Gastrocnemius medialis (tissue), 4 donors: ENCODE measurements around the gene GCDH. TPM values are rescaled to one million over a fixed set of nuclear protein-coding genes. Genes with fewer than 3 reads are reported as not detected.

ENCODE experiments used
- ATAC-seq, 2 donors: fragments of 150-250 bp; one replicate each; pipeline ENCODE4 v1.9.1; 2016
- DNase-seq, 2 donors: peaks; one replicate each; pipeline ENCODE4 v3.0.0-alpha.2; 2019
- H3K27ac ChIP-seq, 4 donors: fragments of 200-600 bp; sonication (generic); 1 replicate in 1 of 4; 2 replicates in 3 of 4; pipeline ENCODE4 v1.5.1; 2016 to 2018; ENCODE audit warnings: mild to moderate bottlenecking in 2 of 4, moderate library complexity in 1 of 4
- H3K27me3 ChIP-seq, 3 donors: fragments of 200-600 bp; sonication (generic) in 2 of 3; 1 replicate in 1 of 3; 2 replicates in 2 of 3; pipeline versions ENCODE4 v1.5.1 to v1.6.0; 2016 to 2019; ENCODE audit warnings: mild to moderate bottlenecking in 1 of 3, moderate library complexity in 1 of 3
- H3K36me3 ChIP-seq, 2 donors: fragments of 200-600 bp; sonication (generic) in 1 of 2; one replicate each; pipeline ENCODE4 v1.5.1; 2017 to 2018
- H3K4me1 ChIP-seq, 2 donors: fragments of 200-600 bp; sonication (generic) in 1 of 2; one replicate each; pipeline ENCODE4 v1.5.1; 2016 to 2017; ENCODE audit warnings: mild to moderate bottlenecking in 2 of 2
- H3K4me3 ChIP-seq, 4 donors: fragments of 200-600 bp; sonication (generic) in 3 of 4; 1 replicate in 1 of 4; 2 replicates in 3 of 4; pipeline ENCODE4 v1.5.1; 2016 to 2019; ENCODE audit warnings: mild to moderate bottlenecking in 2 of 4
- H3K9me3 ChIP-seq, 3 donors: fragments of 200-600 bp; sonication (generic) in 2 of 3; 1 replicate in 1 of 3; 2 replicates in 2 of 3; pipeline ENCODE4 v1.5.1; 2016 to 2019
- POLR2A ChIP-seq, 2 donors: fragments of 450-650 bp; IDR thresholded peaks; one replicate each; pipeline ENCODE4 v1.6.1; 2017; ENCODE audit warnings: antibody characterized with exemption in 2 of 2, mild to moderate bottlenecking in 2 of 2, moderate library complexity in 2 of 2
- in situ Hi-C, 4 donors: fragments of 200-750 bp; cut with MboI; loops; one replicate each; pipeline versions ENCODE4 v1.15.0 to v1.8.0; 2017; ENCODE audit warnings: low sequenced_read_pairs in 4 of 4
- intact Hi-C: fragments of 100-400 bp; cut with DNase I; formaldehyde crosslinking; loops from one replicate; pipeline ENCODE4 v1.15.1; 2023; ENCODE audit warnings: low total_unique reads
- total RNA-seq, 4 donors: library from RNA; depleted of rRNA; stranded (reverse); fragments of >200 nt; gene quantifications; one replicate each; pipeline versions ENCODE4 v1.1.0 to v1.2.3, GENCODE V29; 2016
- TF ChIP-seq, protein P1 (sequence below), 5 experiments: fragments of 450-650 bp in 3 of 5; fragments of 200-600 bp in 2 of 5; sonication (generic) in 2 of 5; IDR thresholded peaks in 4 of 5; conservative IDR thresholded peaks in 1 of 5; 1 replicate in 4 of 5; 2 replicates in 1 of 5; pipeline ENCODE4 v1.5.1; 2016 to 2019; ENCODE audit warnings: antibody characterized with exemption in 5 of 5, mild to moderate bottlenecking in 3 of 5, moderate library complexity in 3 of 5

Gene GCDH
- total RNA-seq, 4 donors from 2014 or later = 35.6 to 83.8 (median 54.1) TPM

DNA sequence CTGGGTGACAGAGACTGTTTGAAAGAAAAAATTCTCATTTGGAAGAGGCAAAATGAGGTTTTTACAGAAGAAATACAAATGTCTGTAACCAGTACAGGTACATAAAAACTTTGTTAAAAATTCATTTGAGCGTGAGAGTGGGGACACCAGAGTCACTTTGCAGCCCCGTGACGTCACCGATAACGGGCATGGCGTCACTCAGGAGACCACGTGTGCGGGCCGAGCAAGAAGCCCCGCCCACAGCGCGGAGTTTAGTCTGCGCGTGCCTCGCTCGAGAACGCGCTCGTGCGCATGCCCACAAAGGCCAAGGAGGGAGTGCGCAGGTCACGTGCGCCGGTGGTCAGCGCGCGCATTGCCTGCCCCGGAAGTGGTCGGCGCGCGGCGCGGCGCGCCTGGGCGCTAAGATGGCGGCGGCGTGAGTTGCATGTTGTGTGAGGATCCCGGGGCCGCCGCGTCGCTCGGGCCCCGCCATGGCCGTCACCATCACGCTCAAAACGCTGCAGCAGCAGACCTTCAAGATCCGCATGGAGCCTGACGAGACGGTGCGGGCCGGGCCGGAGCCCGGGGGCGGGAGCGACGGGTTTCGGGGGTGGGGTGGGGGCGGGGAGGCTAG, 54.6 kb downstream of the GCDH start, which contains the start of gene RAD23A:
RAD23A (plus strand) TSS at position 384 of the 613 bp plus-strand sequence; CDS start at position 471, 87 bp downstream.
- peak; percentile 90 to 92 for ATAC-seq
- H3K27ac ChIP-seq = peak within 1 kb of the TSS; percentile 96 to 99 (median 98)
- TF ChIP-seq, protein P1, sequence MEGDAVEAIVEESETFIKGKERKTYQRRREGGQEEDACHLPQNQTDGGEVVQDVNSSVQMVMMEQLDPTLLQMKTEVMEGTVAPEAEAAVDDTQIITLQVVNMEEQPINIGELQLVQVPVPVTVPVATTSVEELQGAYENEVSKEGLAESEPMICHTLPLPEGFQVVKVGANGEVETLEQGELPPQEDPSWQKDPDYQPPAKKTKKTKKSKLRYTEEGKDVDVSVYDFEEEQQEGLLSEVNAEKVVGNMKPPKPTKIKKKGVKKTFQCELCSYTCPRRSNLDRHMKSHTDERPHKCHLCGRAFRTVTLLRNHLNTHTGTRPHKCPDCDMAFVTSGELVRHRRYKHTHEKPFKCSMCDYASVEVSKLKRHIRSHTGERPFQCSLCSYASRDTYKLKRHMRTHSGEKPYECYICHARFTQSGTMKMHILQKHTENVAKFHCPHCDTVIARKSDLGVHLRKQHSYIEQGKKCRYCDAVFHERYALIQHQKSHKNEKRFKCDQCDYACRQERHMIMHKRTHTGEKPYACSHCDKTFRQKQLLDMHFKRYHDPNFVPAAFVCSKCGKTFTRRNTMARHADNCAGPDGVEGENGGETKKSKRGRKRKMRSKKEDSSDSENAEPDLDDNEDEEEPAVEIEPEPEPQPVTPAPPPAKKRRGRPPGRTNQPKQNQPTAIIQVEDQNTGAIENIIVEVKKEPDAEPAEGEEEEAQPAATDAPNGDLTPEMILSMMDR (IDR thresholded peaks at IDR 0.05 in 4 of 5, conservative IDR thresholded peaks at IDR 0.05 in 1 of 5) = peak in 1 of 5 experiments; percentile 30
- peak; percentile 96 to 97 for TF ChIP-seq POLR2A (IDR thresholded peaks at IDR 0.05)
- peak within 1 kb of the TSS; percentile 65 to 94 (median 85) for H3K4me3 ChIP-seq
- no peaks in the 10 kb centered on the region for H3K9me3 ChIP-seq
- H3K27me3 ChIP-seq = no peaks in the 10 kb centered on the region
- H3K4me1 ChIP-seq = peaks cover 30 to 35% of the 10 kb centered on the region in 2 donors
- in situ Hi-C loops (no loop called here), intact Hi-C loops (loop anchor here (1.0 to 10.0 kb wide), 2 partner anchors 20 to 899 kb away; no protein-coding TSS in a partner anchor)
- H3K36me3 ChIP-seq = peaks cover 0 to 74% of the 10 kb centered on the region in 2 donors
- DNase-seq = peak; percentile 93 to 97

DNA sequence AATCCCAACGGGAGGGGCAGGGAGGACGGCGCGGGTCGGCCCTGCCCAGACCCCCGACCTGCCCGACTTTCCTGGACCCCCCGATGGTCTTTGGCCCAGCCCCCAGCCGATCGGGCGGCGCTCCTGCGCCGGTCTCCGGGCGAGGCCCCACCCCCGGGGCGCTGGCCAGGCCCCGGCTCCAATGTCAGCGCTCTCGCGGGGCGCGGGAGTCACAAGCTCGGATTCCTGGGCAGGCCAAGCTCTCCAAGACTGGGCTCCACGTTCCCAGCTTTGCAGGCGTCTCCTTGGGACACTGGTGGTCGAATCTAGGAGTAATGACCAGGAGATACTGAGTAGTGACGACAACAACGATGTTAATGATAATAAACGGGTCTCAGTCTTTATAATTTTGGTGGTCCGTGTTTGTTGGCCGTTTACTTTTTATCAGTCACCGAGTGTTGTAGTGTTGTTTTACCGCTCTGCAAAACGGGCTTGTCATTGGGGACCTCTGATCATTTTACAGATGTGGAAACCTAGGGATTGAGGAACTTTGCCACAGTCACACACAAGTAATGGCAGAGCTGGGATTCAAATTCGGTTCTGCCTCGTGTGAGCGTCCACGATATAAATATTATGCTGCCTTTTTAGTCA, 55.2 kb downstream of the GCDH start:
- H3K4me1 ChIP-seq = peaks cover 30 to 34% of the 10 kb centered on the region in 2 donors

DNA sequence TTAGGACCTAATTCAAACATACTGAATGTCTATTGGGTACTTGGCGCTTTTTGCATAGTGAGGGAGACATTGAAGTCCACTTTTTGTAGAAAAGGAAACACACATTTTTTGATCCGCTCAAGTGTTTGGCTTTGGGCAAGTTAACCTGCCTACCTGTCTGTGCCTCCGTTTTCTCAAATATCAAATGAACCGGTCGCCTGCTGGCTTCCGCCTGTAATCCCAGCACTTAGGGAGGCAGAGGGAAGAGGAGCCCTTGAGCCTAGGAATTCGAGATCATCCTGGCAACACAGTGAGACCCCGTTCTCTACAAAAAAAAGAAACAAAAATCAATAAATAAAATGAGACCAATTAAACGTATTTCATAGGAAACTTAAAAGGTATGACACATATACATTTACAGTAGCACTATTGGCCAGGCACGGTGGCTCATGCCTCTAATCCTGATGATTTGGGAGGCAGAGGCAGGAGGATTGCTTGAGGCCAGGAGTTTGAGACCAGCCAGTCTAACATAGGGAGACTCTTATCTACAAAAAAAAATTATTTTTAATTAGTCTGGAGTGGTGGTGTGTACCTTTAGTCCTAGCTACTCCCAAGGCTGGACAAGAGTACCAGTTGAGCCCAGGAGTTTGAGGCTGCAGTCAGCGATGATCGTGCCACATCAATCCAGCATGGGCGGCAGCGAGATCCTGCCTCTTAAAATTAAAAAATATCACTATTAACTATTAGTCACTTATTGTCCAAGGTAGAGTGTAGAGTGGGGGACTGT, 56.0 kb downstream of the GCDH start:
- intact Hi-C loops (loop anchor here (1.0 to 10.0 kb wide), 2 partner anchors 18 to 898 kb away; no protein-coding TSS in a partner anchor), in situ Hi-C loops (no loop called here)
- H3K27me3 ChIP-seq = no peaks in the 10 kb centered on the region
- no peak for ATAC-seq
- peaks cover 0 to 69% of the 10 kb centered on the region in 2 donors for H3K36me3 ChIP-seq
- DNase-seq = no peak
- peak overlapping the region; percentile 65 to 94 (median 85) for H3K4me3 ChIP-seq
- no peaks in the 10 kb centered on the region for H3K9me3 ChIP-seq
- peaks cover 30 to 34% of the 10 kb centered on the region in 2 donors for H3K4me1 ChIP-seq
- TF ChIP-seq, protein P1 (IDR thresholded peaks at IDR 0.05 in 4 of 5, conservative IDR thresholded peaks at IDR 0.05 in 1 of 5) = no peak
- no peak for TF ChIP-seq POLR2A (IDR thresholded peaks at IDR 0.05)
- H3K27ac ChIP-seq = peak overlapping the region; percentile 96 to 99 (median 98)

More for the DNA sequence above, 55.2 kb downstream of the GCDH start:
- Histone ChIP-seq H3K9me3 (no peaks in the 10 kb centered on the region), H3K4me3 (peak overlapping the region; percentile 65 to 94 (median 85)), H3K27ac (peak overlapping the region; percentile 96 to 99 (median 98)), H3K27me3 (no peaks in the 10 kb centered on the region), H3K36me3 (peaks cover 0 to 74% of the 10 kb centered on the region in 2 donors)
- DNase-seq (peak; percentile 77 to 87), ATAC-seq (peak; percentile 86 to 87)
- in situ Hi-C loops = no loop called here
- intact Hi-C loops = loop anchor here (1.0 to 10.0 kb wide), 2 partner anchors 19 to 899 kb away; no protein-coding TSS in a partner anchor
- TF ChIP-seq POLR2A (IDR thresholded peaks at IDR 0.05) = no peak
- TF ChIP-seq, protein P1 (IDR thresholded peaks at IDR 0.05 in 4 of 5, conservative IDR thresholded peaks at IDR 0.05 in 1 of 5) = no peak

DNA sequence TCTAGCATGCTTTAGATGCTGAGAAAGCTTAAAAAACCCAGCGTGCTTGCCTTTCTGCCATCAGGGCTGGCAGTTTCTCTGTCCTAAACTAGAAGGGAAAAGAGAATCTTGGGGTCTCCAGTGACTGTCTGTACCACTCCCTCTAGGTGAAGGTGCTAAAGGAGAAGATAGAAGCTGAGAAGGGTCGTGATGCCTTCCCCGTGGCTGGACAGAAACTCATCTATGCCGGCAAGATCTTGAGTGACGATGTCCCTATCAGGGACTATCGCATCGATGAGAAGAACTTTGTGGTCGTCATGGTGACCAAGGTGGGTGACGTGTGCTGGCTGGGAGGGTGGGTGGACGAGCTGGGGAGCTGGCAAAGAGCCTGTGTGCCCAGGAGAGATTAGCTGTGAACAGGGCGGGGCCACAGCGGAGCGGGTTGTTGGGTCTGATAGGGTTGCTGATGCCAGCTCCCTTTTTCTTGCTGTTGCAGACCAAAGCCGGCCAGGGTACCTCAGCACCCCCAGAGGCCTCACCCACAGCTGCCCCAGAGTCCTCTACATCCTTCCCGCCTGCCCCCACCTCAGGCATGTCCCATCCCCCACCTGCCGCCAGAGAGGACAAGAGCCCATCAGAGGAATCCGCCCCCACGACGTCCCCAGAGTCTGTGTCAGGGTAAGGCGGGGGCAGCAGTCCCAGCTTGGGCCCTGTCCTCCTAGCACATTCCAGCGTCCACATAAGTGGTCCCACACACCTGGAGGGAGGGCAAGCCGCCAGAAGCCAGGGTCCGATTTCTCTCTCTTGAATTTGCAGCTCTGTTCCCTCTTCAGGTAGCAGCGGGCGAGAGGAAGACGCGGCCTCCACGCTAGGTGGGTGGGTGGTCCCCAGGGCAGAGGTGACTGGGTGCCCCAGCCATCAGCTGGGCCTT, 57.0 kb downstream of the GCDH start:
- Histone ChIP-seq H3K4me1 (peaks cover 38 to 39% of the 10 kb centered on the region in 2 donors), H3K27me3 (no peaks in the 10 kb centered on the region), H3K36me3 (peaks cover 0 to 69% of the 10 kb centered on the region in 2 donors), H3K4me3 (peak overlapping the region in 1 of 4 donors; percentile 65), H3K27ac (peak overlapping the region; percentile 96 to 99 (median 98)), H3K9me3 (no peaks in the 10 kb centered on the region)
- DNase-seq (no peak), ATAC-seq (no peak)
- TF ChIP-seq, protein P1 (IDR thresholded peaks at IDR 0.05 in 4 of 5, conservative IDR thresholded peaks at IDR 0.05 in 1 of 5) = no peak
- TF ChIP-seq POLR2A (IDR thresholded peaks at IDR 0.05) = no peak
- intact Hi-C loops (loop anchor here (10.0 kb wide), 1 partner anchor 897 kb away; no protein-coding TSS in a partner anchor), in situ Hi-C loops (no loop called here)
